HCT116 (cell line): ENCODE results near the gene CABP1. TPM values are rescaled to one million over a fixed set of nuclear protein-coding genes. Genes with fewer than 3 reads are reported as not detected.

Experiments
- ATAC-seq: fragments of 200-7000 bp; cut with Tn5 transposase; 2 replicates; pipeline ENCODE4 v1.9.1; 2020; ENCODE audit warnings: mild to moderate bottlenecking, moderate library complexity
- BruUV-seq: library from RNA; stranded (reverse); fragments of 400-500 nt; replicated peaks from 2 replicates; lab custom pipeline; 2021; lab: Mats Ljungman, UMichigan
- CTCF ChIA-PET: fragments of 300-600 bp; sonication (Branson Sonifier 250); formaldehyde crosslinking; loops from one replicate; lab custom pipeline; 2021; ENCODE audit warnings: antibody characterized with exemption; lab: Charles Lee
- POLR2A ChIA-PET: fragments of 300-600, 350-600 bp; sonication (Branson Sonifier 250); formaldehyde crosslinking; loops from one replicate; lab custom pipeline; 2021; ENCODE audit warnings: antibody characterized with exemption; lab: Charles Lee
- RAD21 ChIA-PET, 2 experiments: fragments of 300-600 bp; sonication (Branson Sonifier 250); formaldehyde crosslinking; loops; one replicate each; lab custom pipeline; 2023; ENCODE audit warnings: low total read pairs in 2 of 2; ENCODE audit not compliant: uncharacterized antibody in 2 of 2, unreplicated experiment in 2 of 2, low non-redundant PET in 1 of 2; lab: Charles Lee
- DNase-seq: peaks from one replicate; pipeline ENCODE4 v3.0.0-alpha.2; 2010; ENCODE audit warnings: low read depth, low spot score
- H2AFZ ChIP-seq: fragments of 200-600 bp; shearing (Covaris generic), sonication (generic); 2 replicates; pipeline ENCODE4 v1.6.1; 2017; ENCODE audit warnings: low read depth, mixed run types, mixed read lengths, antibody characterized with exemption, low read length; ENCODE audit not compliant: poor library complexity, severe bottlenecking
- H3K27ac ChIP-seq: 2 replicates; pipeline ENCODE4 v1.5.1; 2012; ENCODE audit warnings: low read depth, low read length
- H3K27me3 ChIP-seq: fragments of 200-600 bp; sonication (generic); 2 replicates; pipeline ENCODE4 v1.6.1; 2016; ENCODE audit warnings: mixed run types, low read length, mixed read lengths; ENCODE audit not compliant: insufficient read depth
- H3K36me3 ChIP-seq, 2 experiments: fragments of 200-500 bp in 1 of 2; fragments of 200-600 bp in 1 of 2; sonication (Bioruptor generic) in 1 of 2; sonication (generic) in 1 of 2; 2 replicates each; pipeline versions ENCODE4 v1.5.1 to v1.6.1; 2014 to 2016; ENCODE audit warnings: low read length in 2 of 2, inconsistent platforms in 1 of 2, mixed read lengths in 1 of 2, mixed run types in 1 of 2; ENCODE audit not compliant: insufficient read depth in 2 of 2, control insufficient read depth in 1 of 2
- H3K4me1 ChIP-seq, 2 experiments: fragments of 200-600 bp in 1 of 2; sonication (generic) in 1 of 2; 2 replicates each; pipeline versions ENCODE4 v1.5.1 to v1.6.1; 2012 to 2017; ENCODE audit warnings: low read length in 2 of 2, inconsistent platforms in 1 of 2, mild to moderate bottlenecking in 1 of 2, mixed read lengths in 1 of 2, mixed run types in 1 of 2, moderate library complexity in 1 of 2; ENCODE audit not compliant: insufficient read depth in 2 of 2, control insufficient read depth in 1 of 2
- H3K4me2 ChIP-seq: fragments of 200-600 bp; sonication (generic); 2 replicates; pipeline ENCODE4 v1.6.1; 2017; ENCODE audit warnings: mixed run types, low read length, mixed read lengths
- H3K4me3 ChIP-seq, 2 experiments: fragments of 200-600 bp in 1 of 2; sonication (generic) in 1 of 2; replicated peaks in 1 of 2; 2 replicates each; pipeline ENCODE4 v1.5.1; 2011 to 2016; ENCODE audit warnings: low read length in 2 of 2, control low read depth in 1 of 2, low read depth in 1 of 2, mild to moderate bottlenecking in 1 of 2, mixed read lengths in 1 of 2, mixed run types in 1 of 2
- H3K79me2 ChIP-seq: fragments of 200-600 bp; sonication (generic); 2 replicates; pipeline ENCODE4 v1.6.1; 2017; ENCODE audit warnings: mild to moderate bottlenecking, mixed run types, low read length, moderate library complexity, mixed read lengths; ENCODE audit not compliant: insufficient read depth
- H3K9ac ChIP-seq: fragments of 200-600 bp; sonication (generic); 2 replicates; pipeline ENCODE4 v1.6.1; 2016; ENCODE audit warnings: low read length, mixed read lengths
- H3K9me2 ChIP-seq: fragments of 200-600 bp; sonication (generic), shearing (Covaris generic); 2 replicates; pipeline ENCODE4 v1.6.1; 2017; ENCODE audit warnings: mixed run types, mild to moderate bottlenecking, moderate library complexity; ENCODE audit not compliant: insufficient read depth
- H3K9me3 ChIP-seq, 2 experiments: fragments of 200-500 bp in 1 of 2; fragments of 200-600 bp in 1 of 2; sonication (Bioruptor generic) in 1 of 2; sonication (generic) in 1 of 2; 2 replicates each; pipeline ENCODE4 v1.6.1; 2014 to 2017; ENCODE audit warnings: low read length in 2 of 2, mixed read lengths in 2 of 2, inconsistent platforms in 1 of 2, low read depth in 1 of 2, mild to moderate bottlenecking in 1 of 2, mixed run types in 1 of 2, moderate library complexity in 1 of 2; ENCODE audit not compliant: control insufficient read depth in 1 of 2, insufficient read depth in 1 of 2
- H4K20me1 ChIP-seq: fragments of 200-600 bp; sonication (generic), shearing (Covaris generic); 2 replicates; pipeline ENCODE4 v1.6.1; 2017; ENCODE audit warnings: mixed run types, mild to moderate bottlenecking, moderate library complexity; ENCODE audit not compliant: insufficient read depth
- CBX3 ChIP-seq: IDR thresholded peaks from 2 replicates; pipeline ENCODE4 v1.6.1; 2012; ENCODE audit warnings: low read depth
- CTCF ChIP-seq, 3 experiments: fragments of 200-600 bp in 1 of 3; sonication (generic) in 1 of 3; IDR thresholded peaks in 2 of 3; conservative IDR thresholded peaks in 1 of 3; 2 replicates each; pipeline ENCODE4 v1.5.1; 2012 to 2017; ENCODE audit warnings: low read depth in 2 of 3, low read length in 2 of 3, antibody characterized with exemption in 1 of 3, borderline replicate concordance in 1 of 3, control low read depth in 1 of 3, mild to moderate bottlenecking in 1 of 3, mixed read lengths in 1 of 3, mixed run types in 1 of 3, moderate library complexity in 1 of 3; ENCODE audit not compliant: insufficient read depth in 1 of 3
- EGR1 ChIP-seq: IDR thresholded peaks from 2 replicates; pipeline ENCODE4 v1.6.1; 2012; ENCODE audit warnings: low read depth
- ELF1 ChIP-seq: IDR thresholded peaks from 2 replicates; pipeline ENCODE4 v1.6.1; 2012; ENCODE audit warnings: low read depth, borderline replicate concordance
- EZH2 ChIP-seq: fragments of 200-600 bp; sonication (generic); IDR thresholded peaks from 2 replicates; pipeline ENCODE4 v1.6.1; 2017; ENCODE audit warnings: antibody characterized with exemption, mixed run types
- FOSL1 ChIP-seq: IDR thresholded peaks from 2 replicates; pipeline ENCODE4 v1.6.1; 2012; ENCODE audit warnings: low read depth
- JUND ChIP-seq: IDR thresholded peaks from 2 replicates; pipeline ENCODE4 v1.6.1; 2012
- POLR2AphosphoS5 ChIP-seq: IDR thresholded peaks from 2 replicates; pipeline ENCODE4 v1.6.1; 2011; ENCODE audit warnings: mild to moderate bottlenecking, low read depth, low read length, moderate library complexity
- RAD21 ChIP-seq: IDR thresholded peaks from 2 replicates; pipeline ENCODE4 v1.6.1; 2012; ENCODE audit warnings: low read depth, mild to moderate bottlenecking
- SIN3A ChIP-seq: IDR thresholded peaks from 2 replicates; pipeline ENCODE4 v1.6.1; 2012; ENCODE audit warnings: low read depth
- SP1 ChIP-seq: IDR thresholded peaks from 2 replicates; pipeline ENCODE4 v1.6.1; 2012; ENCODE audit warnings: low read depth
- TCF7L2 ChIP-seq: IDR thresholded peaks from 2 replicates; pipeline ENCODE4 v1.7.0; 2011; ENCODE audit warnings: borderline replicate concordance, inconsistent platforms; ENCODE audit not compliant: insufficient read depth, insufficient read length; ENCODE audit errors: extremely low read depth
- ZBTB33 ChIP-seq: IDR thresholded peaks from 2 replicates; pipeline ENCODE4 v1.6.1; 2011; ENCODE audit warnings: mild to moderate bottlenecking, low read length, moderate library complexity; ENCODE audit not compliant: insufficient replicate concordance; ENCODE audit errors: extremely low read depth
- ZFX ChIP-seq: fragments of 450-650 bp; IDR thresholded peaks from 2 replicates; pipeline ENCODE4 v1.6.1; 2017
- intact Hi-C: fragments of 100-400 bp; cut with micrococcal nuclease; formaldehyde crosslinking; loops from 2 replicates; pipeline ENCODE4 v1.10.0; 2022
- total RNA-seq: library from RNA; stranded (reverse); gene quantifications from one replicate; pipeline ENCODE4 v1.2.1, GENCODE V29; 2021; ENCODE audit not compliant: unreplicated experiment
- TF ChIP-seq, protein P1 (sequence below): IDR thresholded peaks from 2 replicates; pipeline ENCODE4 v1.6.1; 2012; ENCODE audit warnings: low read depth
- TF ChIP-seq, protein P2 (sequence below): IDR thresholded peaks from 2 replicates; pipeline ENCODE4 v1.6.1; 2012

Gene CABP1
- total RNA-seq, 1 experiment from 2014 or later = 0.84 TPM

DNA sequence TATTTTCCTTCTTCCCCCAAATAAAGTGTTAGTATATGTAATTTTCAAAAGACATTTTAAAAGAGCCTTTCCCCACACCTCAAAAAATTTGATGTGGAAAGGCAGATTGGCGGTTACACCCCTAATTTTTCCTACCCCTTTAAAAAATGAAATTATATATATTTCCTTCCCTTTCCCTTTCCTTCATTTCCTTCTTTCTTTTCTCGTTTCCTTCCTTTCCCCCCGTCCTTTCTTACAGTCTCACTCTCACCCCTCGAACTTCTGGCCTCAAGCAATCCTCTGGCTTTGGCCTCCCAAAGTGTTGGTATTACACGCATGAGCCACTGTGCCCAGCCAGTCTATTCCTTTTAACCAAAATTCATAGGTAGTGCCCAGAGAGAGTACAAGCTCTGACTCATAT, 65.6 kb downstream of the CABP1 start (continued):
- TF ChIP-seq ZBTB33 = no peak
- no peak for TF ChIP-seq TCF7L2
- TF ChIP-seq SP1 = no peak
- no peak for TF ChIP-seq CBX3
- no peak for TF ChIP-seq RAD21
- TF ChIP-seq, all 23 proteins: peak for 0

- DNase-seq (no peak), ATAC-seq (no peak)
- Histone ChIP-seq H3K79me2 (peaks cover 18% of the 10 kb centered on the region), H3K27me3 (no peaks in the 10 kb centered on the region), H3K4me2 (no peak overlapping the region), H2AFZ (no peak overlapping the region), H4K20me1 (no peaks in the 10 kb centered on the region), H3K9me2 (no peaks in the 10 kb centered on the region), H3K36me3 (peaks cover 2 to 3% of the 10 kb centered on the region in 2 experiments; a peak in 2 of 4 replicates), H3K9ac (no peak overlapping the region), H3K4me1 (peaks cover 11 to 15% of the 10 kb centered on the region in 2 experiments), H3K9me3 (no peaks in the 10 kb centered on the region), H3K27ac (no peak overlapping the region), H3K4me3 (no peak overlapping the region)
- CTCF ChIA-PET = no interaction called here
- POLR2A ChIA-PET = interaction anchor here (1.4 kb wide), 1 partner anchor 127 kb away, joined by 5 read pairs; the partner anchor contains the start of gene POP5
- TF ChIP-seq TCF7L2 = no peak
- TF ChIP-seq CBX3 = no peak
- no peak for TF ChIP-seq EGR1
- no peak for TF ChIP-seq POLR2AphosphoS5
- no peak for TF ChIP-seq RAD21
- no peak for TF ChIP-seq FOSL1
- no peak for TF ChIP-seq SP1
- TF ChIP-seq ZFX = no peak
- no peak for TF ChIP-seq EZH2
- no peak for TF ChIP-seq ELF1
- TF ChIP-seq, protein P1, sequence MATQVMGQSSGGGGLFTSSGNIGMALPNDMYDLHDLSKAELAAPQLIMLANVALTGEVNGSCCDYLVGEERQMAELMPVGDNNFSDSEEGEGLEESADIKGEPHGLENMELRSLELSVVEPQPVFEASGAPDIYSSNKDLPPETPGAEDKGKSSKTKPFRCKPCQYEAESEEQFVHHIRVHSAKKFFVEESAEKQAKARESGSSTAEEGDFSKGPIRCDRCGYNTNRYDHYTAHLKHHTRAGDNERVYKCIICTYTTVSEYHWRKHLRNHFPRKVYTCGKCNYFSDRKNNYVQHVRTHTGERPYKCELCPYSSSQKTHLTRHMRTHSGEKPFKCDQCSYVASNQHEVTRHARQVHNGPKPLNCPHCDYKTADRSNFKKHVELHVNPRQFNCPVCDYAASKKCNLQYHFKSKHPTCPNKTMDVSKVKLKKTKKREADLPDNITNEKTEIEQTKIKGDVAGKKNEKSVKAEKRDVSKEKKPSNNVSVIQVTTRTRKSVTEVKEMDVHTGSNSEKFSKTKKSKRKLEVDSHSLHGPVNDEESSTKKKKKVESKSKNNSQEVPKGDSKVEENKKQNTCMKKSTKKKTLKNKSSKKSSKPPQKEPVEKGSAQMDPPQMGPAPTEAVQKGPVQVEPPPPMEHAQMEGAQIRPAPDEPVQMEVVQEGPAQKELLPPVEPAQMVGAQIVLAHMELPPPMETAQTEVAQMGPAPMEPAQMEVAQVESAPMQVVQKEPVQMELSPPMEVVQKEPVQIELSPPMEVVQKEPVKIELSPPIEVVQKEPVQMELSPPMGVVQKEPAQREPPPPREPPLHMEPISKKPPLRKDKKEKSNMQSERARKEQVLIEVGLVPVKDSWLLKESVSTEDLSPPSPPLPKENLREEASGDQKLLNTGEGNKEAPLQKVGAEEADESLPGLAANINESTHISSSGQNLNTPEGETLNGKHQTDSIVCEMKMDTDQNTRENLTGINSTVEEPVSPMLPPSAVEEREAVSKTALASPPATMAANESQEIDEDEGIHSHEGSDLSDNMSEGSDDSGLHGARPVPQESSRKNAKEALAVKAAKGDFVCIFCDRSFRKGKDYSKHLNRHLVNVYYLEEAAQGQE = no peak
- no peak for TF ChIP-seq JUND
- TF ChIP-seq, protein P2, sequence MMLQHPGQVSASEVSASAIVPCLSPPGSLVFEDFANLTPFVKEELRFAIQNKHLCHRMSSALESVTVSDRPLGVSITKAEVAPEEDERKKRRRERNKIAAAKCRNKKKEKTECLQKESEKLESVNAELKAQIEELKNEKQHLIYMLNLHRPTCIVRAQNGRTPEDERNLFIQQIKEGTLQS = no peak
- TF ChIP-seq SIN3A = no peak
- TF ChIP-seq CTCF (IDR thresholded peaks at IDR 0.05 in 2 of 3, conservative IDR thresholded peaks at IDR 0.05 in 1 of 3; ENCODE audit: borderline replicate concordance in 1 of 3, insufficient read depth in 1 of 3, low read depth in 2 of 3, low read length in 2 of 3) = no peak
- no TSS peak for BruUV-seq
- intact Hi-C loops = no loop called here
- RAD21 ChIA-PET = no interaction called here
Observed at GRCh38 chr12:120708651-120709050, 68.2 kb downstream of the CABP1 start.
